ENCODE results near the gene UBE3A.

DNA sequence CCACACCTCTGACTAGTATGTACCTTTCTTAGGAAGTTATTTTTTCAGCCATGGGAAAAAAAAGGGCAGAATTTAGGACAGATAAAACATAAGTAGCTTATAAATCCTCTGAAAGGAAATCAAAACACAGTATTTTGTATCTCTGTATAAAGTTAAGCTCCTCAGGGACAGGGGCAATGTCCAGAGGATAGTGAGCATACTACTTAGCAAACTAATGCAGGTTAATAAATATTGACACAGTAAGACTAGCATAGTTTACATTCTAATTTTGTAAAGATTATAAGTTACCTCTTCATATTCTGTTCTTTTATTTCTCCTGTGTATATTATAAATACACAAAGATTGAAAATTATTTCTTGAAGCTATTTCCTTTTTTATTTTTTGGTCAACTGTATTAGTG, 2.1 kb downstream of the UBE3A start:
- TF ChIP-seq BACH2 (CRISPR knock-in tag; IDR thresholded peaks at IDR 0.05; ENCODE audit: borderline replicate concordance) (no peak), CREB5 (CRISPR knock-in tag; IDR thresholded peaks at IDR 0.05; ENCODE audit: low read depth) (no peak), PATZ1 (CRISPR knock-in tag; IDR thresholded peaks at IDR 0.05; ENCODE audit: borderline replicate concordance) (no peak), CSDC2 (CRISPR knock-in tag; IDR thresholded peaks at IDR 0.05) (no peak), ZNF70 (CRISPR knock-in tag; IDR thresholded peaks at IDR 0.05) (no peak), ZNF565 (CRISPR knock-in tag; conservative IDR thresholded peaks at IDR 0.05; ENCODE audit: low read depth) (no peak), GLIS3 (CRISPR knock-in tag; IDR thresholded peaks at IDR 0.05) (no peak)
- TF ChIP-seq, protein P1, sequence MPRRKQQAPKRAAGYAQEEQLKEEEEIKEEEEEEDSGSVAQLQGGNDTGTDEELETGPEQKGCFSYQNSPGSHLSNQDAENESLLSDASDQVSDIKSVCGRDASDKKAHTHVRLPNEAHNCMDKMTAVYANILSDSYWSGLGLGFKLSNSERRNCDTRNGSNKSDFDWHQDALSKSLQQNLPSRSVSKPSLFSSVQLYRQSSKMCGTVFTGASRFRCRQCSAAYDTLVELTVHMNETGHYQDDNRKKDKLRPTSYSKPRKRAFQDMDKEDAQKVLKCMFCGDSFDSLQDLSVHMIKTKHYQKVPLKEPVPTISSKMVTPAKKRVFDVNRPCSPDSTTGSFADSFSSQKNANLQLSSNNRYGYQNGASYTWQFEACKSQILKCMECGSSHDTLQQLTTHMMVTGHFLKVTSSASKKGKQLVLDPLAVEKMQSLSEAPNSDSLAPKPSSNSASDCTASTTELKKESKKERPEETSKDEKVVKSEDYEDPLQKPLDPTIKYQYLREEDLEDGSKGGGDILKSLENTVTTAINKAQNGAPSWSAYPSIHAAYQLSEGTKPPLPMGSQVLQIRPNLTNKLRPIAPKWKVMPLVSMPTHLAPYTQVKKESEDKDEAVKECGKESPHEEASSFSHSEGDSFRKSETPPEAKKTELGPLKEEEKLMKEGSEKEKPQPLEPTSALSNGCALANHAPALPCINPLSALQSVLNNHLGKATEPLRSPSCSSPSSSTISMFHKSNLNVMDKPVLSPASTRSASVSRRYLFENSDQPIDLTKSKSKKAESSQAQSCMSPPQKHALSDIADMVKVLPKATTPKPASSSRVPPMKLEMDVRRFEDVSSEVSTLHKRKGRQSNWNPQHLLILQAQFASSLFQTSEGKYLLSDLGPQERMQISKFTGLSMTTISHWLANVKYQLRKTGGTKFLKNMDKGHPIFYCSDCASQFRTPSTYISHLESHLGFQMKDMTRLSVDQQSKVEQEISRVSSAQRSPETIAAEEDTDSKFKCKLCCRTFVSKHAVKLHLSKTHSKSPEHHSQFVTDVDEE (CRISPR knock-in tag; IDR thresholded peaks at IDR 0.05), result no peak
